Gastrocnemius medialis (tissue), 4 donors: ENCODE measurements around the gene GOLGA6L1.
"Not testable (repeated sequence)": the region's sequence is repeated elsewhere in the genome, so short reads cannot be mapped to it uniquely, and the experiment has no call there.

ENCODE experiments used
- CTCF ChIP-seq, 5 experiments: fragments of 450-650 bp in 3 of 5; fragments of 200-600 bp in 2 of 5; sonication (generic) in 2 of 5; IDR thresholded peaks in 4 of 5; conservative IDR thresholded peaks in 1 of 5; 1 replicate in 4 of 5; 2 replicates in 1 of 5; pipeline ENCODE4 v1.5.1; 2016 to 2019; ENCODE audit warnings: antibody characterized with exemption in 5 of 5, mild to moderate bottlenecking in 3 of 5, moderate library complexity in 3 of 5
- POLR2A ChIP-seq, 2 donors: fragments of 450-650 bp; IDR thresholded peaks; one replicate each; pipeline ENCODE4 v1.6.1; 2017; ENCODE audit warnings: antibody characterized with exemption in 2 of 2, mild to moderate bottlenecking in 2 of 2, moderate library complexity in 2 of 2

GRCh38 chr15:23175606-23176005 lies 39.0 kb upstream of the GOLGA6L1 start:
- not testable (repeated sequence) for TF ChIP-seq POLR2A (IDR thresholded peaks at IDR 0.05); CTCF (IDR thresholded peaks at IDR 0.05 in 4 of 5, conservative IDR thresholded peaks at IDR 0.05 in 1 of 5)
